ENCODE measurements around the gene VAC14.

VAC14 gene

DNA sequence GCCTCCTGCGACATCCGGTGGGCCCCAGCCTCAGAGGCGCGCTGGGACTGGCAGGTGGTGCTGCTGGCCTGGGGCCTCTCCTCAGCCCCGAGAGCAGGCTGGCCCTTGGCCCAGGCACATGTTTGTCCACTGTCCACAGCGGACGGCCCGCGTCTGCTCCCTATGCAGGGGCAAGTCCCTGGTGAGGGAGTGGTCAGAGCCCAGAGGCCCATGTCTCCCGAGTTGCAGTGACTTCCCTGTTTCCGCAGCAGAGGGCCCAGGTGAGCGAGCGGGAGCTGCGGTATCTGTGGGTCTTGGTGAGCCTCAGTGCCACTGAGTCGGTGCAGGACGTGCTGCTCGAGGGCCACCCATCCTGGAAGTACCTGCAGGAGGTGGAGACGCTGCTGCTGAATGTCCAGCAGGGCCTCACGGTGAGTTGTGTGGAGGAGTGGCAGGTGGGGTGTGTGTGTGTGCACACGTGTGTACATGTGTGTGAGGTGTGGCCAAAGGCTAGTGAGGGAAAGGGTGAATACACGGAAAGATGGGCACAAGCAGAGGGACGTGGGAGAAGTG, 144.2 kb downstream of the VAC14 start:
- no peak overlapping the region for H3K18ac ChIP-seq (ENCODE audit: low read length)
- H4K8ac ChIP-seq (ENCODE audit: low read depth, low read length) = no peak overlapping the region
- H4K91ac ChIP-seq (ENCODE audit: low read depth, low read length) = no peak overlapping the region
- H3K9ac ChIP-seq (ENCODE audit: low read length) = no peak overlapping the region
- H2BK120ac ChIP-seq (ENCODE audit: insufficient read depth, low read length, poor library complexity) = no peak overlapping the region
- H3K4me1 ChIP-seq (ENCODE audit: control insufficient read depth in 1 of 2, insufficient read depth in 2 of 2, low read length in 2 of 2) = peaks cover 5 to 7% of the 10 kb centered on the region in 2 experiments
- no peaks in the 10 kb centered on the region for H3K79me2 ChIP-seq (ENCODE audit: control insufficient read depth, insufficient read depth, low read length, poor library complexity)
- peaks cover 1 to 2% of the 10 kb centered on the region in 2 experiments for H3K36me3 ChIP-seq (ENCODE audit: control insufficient read depth in 1 of 2, insufficient read depth in 2 of 2, low read length in 2 of 2)
- H2AFZ ChIP-seq (ENCODE audit: insufficient read depth, low read length, poor library complexity) = no peak overlapping the region
- DNase-seq = peak; percentile 23 to 38
- no peak overlapping the region for H2BK5ac ChIP-seq (ENCODE audit: low read depth, low read length, poor library complexity)
- no peaks in the 10 kb centered on the region for H3K27me3 ChIP-seq (ENCODE audit: insufficient read depth, low read length)
- H2BK12ac ChIP-seq (ENCODE audit: low read length) = no peak overlapping the region
- H3K79me1 ChIP-seq (ENCODE audit: low read length) = no peaks in the 10 kb centered on the region
- no CpG with 5 or more reads among the region's 22 CpGs for WGBS (ENCODE audit: extremely low coverage, insufficient coverage, insufficient read length)
- no peak overlapping the region for H3K4me2 ChIP-seq (ENCODE audit: low read length)
- H3K23ac ChIP-seq (ENCODE audit: low read length) = no peak overlapping the region
- peaks cover 3% of the 10 kb centered on the region for H3K9me3 ChIP-seq (ENCODE audit: insufficient read depth, low read depth, low read length)
- peak overlapping the region; percentile 32 for H4K12ac ChIP-seq (ENCODE audit: low read depth, low read length)
- H3K4ac ChIP-seq (ENCODE audit: low read depth, low read length) = no peak overlapping the region
- no peak overlapping the region for H2AK5ac ChIP-seq (ENCODE audit: low read length)
- no peak overlapping the region for H3K14ac ChIP-seq (ENCODE audit: low read length)
- H3K27ac ChIP-seq (ENCODE audit: low read depth, low read length) = no peak overlapping the region
- peak overlapping the region; percentile 56 for H3K4me3 ChIP-seq (ENCODE audit: low read depth, low read length)

DNA sequence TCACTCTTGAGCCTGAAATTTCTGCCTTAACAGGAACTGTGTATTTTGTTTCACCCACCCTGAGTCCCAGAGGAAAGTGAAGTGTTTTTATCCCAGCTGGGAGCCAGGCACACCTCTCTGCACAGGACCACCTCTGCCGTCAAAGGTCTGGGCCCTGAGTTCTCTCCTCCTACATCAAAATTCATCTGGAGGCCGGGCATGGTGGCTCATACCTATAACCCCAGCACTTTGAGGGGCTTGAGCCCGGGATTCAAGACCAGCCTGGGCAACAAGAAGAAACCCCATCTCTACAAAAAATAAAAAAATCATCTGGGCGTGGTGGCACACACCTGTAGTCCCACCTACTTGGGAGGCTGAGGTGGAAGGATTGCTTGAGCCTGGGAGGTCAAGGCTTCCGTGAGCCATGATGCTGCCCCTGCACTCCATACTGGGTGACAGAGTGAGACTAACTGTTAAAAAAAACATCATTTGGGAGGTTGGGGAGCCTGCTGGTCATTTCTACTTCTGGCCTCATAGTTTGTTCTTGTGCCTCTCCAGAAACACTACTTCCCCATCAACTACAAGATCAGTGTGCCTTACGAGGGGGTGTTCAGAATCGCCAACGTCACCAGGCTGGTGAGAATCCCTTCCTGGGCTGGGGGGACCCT, 144.8 kb downstream of the VAC14 start:
- H3K23ac ChIP-seq (ENCODE audit: low read length) = no peak overlapping the region
- peaks cover 5 to 7% of the 10 kb centered on the region in 2 experiments for H3K4me1 ChIP-seq (ENCODE audit: control insufficient read depth in 1 of 2, insufficient read depth in 2 of 2, low read length in 2 of 2)
- WGBS (ENCODE audit: extremely low coverage, insufficient coverage, insufficient read length) = no CpG with 5 or more reads among the region's 8 CpGs
- no peak overlapping the region for H3K4me2 ChIP-seq (ENCODE audit: low read length)
- no peak overlapping the region for H2BK5ac ChIP-seq (ENCODE audit: low read depth, low read length, poor library complexity)
- H4K91ac ChIP-seq (ENCODE audit: low read depth, low read length) = no peak overlapping the region
- H3K18ac ChIP-seq (ENCODE audit: low read length) = no peak overlapping the region
- H2AK5ac ChIP-seq (ENCODE audit: low read length) = no peak overlapping the region
- H3K4ac ChIP-seq (ENCODE audit: low read depth, low read length) = no peak overlapping the region
- H4K12ac ChIP-seq (ENCODE audit: low read depth, low read length) = peak overlapping the region; percentile 32
- DNase-seq = no peak
- H2BK120ac ChIP-seq (ENCODE audit: insufficient read depth, low read length, poor library complexity) = no peak overlapping the region
- no peak overlapping the region for H3K9ac ChIP-seq (ENCODE audit: low read length)
- no peak overlapping the region for H3K14ac ChIP-seq (ENCODE audit: low read length)
- no peaks in the 10 kb centered on the region for H3K27me3 ChIP-seq (ENCODE audit: insufficient read depth, low read length)
- H3K79me1 ChIP-seq (ENCODE audit: low read length) = no peaks in the 10 kb centered on the region
- peaks cover 0 to 2% of the 10 kb centered on the region in 2 experiments for H3K36me3 ChIP-seq (ENCODE audit: control insufficient read depth in 1 of 2, insufficient read depth in 2 of 2, low read length in 2 of 2)
- H3K9me3 ChIP-seq (ENCODE audit: insufficient read depth, low read depth, low read length) = peaks cover 3% of the 10 kb centered on the region
- no peak overlapping the region for H4K8ac ChIP-seq (ENCODE audit: low read depth, low read length)
- H3K79me2 ChIP-seq (ENCODE audit: control insufficient read depth, insufficient read depth, low read length, poor library complexity) = no peaks in the 10 kb centered on the region
- no peak overlapping the region for H2AFZ ChIP-seq (ENCODE audit: insufficient read depth, low read length, poor library complexity)
- no peak overlapping the region for H3K4me3 ChIP-seq (ENCODE audit: low read depth, low read length)
- H3K27ac ChIP-seq (ENCODE audit: low read depth, low read length) = no peak overlapping the region
- H2BK12ac ChIP-seq (ENCODE audit: low read length) = no peak overlapping the region

DNA sequence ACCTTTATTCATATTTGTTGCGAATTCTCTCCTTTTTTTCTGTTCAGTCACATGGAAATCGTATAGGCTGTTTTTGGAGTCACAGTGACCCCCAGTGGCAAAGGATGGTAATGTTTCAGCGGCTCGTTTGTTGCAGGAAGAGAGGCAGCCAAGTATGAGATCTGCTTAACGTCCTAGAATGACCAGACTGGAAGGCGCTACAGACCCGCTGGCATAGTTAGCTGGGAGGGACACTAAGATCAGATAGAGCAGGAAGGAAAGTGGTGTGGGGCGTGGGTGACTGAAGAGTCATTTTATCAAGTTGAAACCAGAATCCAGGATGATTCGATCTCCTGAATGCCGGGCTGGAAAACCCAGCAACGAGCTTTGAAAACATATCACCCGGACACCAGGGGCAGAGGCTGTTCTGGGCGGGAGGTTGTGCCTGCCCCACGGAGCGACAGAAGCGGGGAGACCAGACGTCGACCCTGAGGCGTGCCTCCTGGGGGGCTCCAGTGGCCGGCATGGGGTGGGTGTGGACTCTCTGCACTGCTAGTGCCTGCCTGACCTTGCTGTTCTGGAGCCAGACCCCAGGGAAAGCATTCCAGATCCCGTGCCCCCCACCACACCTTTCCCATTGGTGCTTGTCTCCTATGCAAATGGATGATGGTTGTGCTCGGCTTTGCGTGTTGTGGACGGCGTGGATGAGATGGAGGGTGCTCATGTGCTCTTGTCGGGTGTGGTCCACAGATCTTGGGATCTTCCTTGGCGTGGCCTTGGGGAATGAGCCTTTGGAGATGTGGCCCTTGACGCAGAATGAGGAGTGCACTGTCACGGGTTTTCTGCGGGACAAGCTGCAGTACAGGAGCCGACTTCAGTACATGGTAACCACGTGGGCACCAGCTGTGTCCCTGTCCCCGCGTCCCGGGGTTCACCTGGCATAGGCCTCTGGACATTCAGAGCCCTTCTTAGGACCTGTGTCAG, 146.9 kb downstream of the VAC14 start:
- Histone ChIP-seq H3K79me2 (ENCODE audit: control insufficient read depth, insufficient read depth, low read length, poor library complexity) (no peaks in the 10 kb centered on the region), H3K9ac (ENCODE audit: low read length) (no peak overlapping the region), H3K23ac (ENCODE audit: low read length) (no peak overlapping the region), H2AK5ac (ENCODE audit: low read length) (peak overlapping the region; percentile 8), H3K4me3 (ENCODE audit: low read depth, low read length) (no peak overlapping the region), H3K4me1 (ENCODE audit: control insufficient read depth in 1 of 2, insufficient read depth in 2 of 2, low read length in 2 of 2) (peaks cover 5 to 7% of the 10 kb centered on the region in 2 experiments), H4K12ac (ENCODE audit: low read depth, low read length) (peak overlapping the region; percentile 0), H2AFZ (ENCODE audit: insufficient read depth, low read length, poor library complexity) (no peak overlapping the region), H3K4ac (ENCODE audit: low read depth, low read length) (no peak overlapping the region), H2BK120ac (ENCODE audit: insufficient read depth, low read length, poor library complexity) (no peak overlapping the region), H3K9me3 (ENCODE audit: insufficient read depth, low read depth, low read length) (peaks cover 3% of the 10 kb centered on the region), H3K4me2 (ENCODE audit: low read length) (peak overlapping the region; percentile 38), H4K91ac (ENCODE audit: low read depth, low read length) (peak overlapping the region; percentile 38), H3K79me1 (ENCODE audit: low read length) (no peaks in the 10 kb centered on the region), H3K36me3 (ENCODE audit: control insufficient read depth in 1 of 2, insufficient read depth in 2 of 2, low read length in 2 of 2) (peaks cover 0 to 2% of the 10 kb centered on the region in 2 experiments), H3K18ac (ENCODE audit: low read length) (peak overlapping the region; percentile 18), H3K27me3 (ENCODE audit: insufficient read depth, low read length) (no peaks in the 10 kb centered on the region), H2BK5ac (ENCODE audit: low read depth, low read length, poor library complexity) (no peak overlapping the region), H4K8ac (ENCODE audit: low read depth, low read length) (peak overlapping the region; percentile 49), H3K14ac (ENCODE audit: low read length) (peak overlapping the region; percentile 23), H2BK12ac (ENCODE audit: low read length) (no peak overlapping the region), H3K27ac (ENCODE audit: low read depth, low read length) (no peak overlapping the region)
- peak; percentile 77 to 91 for DNase-seq
- WGBS (ENCODE audit: extremely low coverage, insufficient coverage, insufficient read length) = no CpG with 5 or more reads among the region's 35 CpGs

DNA sequence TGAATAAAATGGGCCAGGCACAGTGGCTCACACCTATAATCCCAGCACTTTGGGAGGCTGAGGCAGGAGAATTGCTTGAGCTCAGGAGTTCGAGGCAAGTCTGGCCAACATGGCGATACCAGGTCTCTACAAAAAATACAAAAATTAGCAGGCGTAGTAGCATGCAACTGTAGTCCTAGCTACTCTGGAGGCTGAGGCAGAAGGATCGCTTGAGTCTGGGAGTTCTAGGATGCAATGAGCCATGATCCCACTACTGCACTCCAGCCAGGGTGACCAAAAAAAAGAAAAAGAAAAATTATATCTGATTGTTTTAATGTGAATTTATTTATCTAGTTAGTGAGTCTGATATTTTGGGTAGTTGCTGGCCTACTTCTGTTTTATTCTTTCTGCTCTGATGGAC, 147.6 kb downstream of the VAC14 start:
- Histone ChIP-seq H4K12ac (ENCODE audit: low read depth, low read length) (no peak overlapping the region), H3K27me3 (ENCODE audit: insufficient read depth, low read length) (no peaks in the 10 kb centered on the region), H3K79me1 (ENCODE audit: low read length) (no peaks in the 10 kb centered on the region), H3K9me3 (ENCODE audit: insufficient read depth, low read depth, low read length) (peaks cover 6% of the 10 kb centered on the region), H3K79me2 (ENCODE audit: control insufficient read depth, insufficient read depth, low read length, poor library complexity) (no peaks in the 10 kb centered on the region), H3K27ac (ENCODE audit: low read depth, low read length) (no peak overlapping the region), H2AK5ac (ENCODE audit: low read length) (no peak overlapping the region), H4K8ac (ENCODE audit: low read depth, low read length) (no peak overlapping the region), H3K4ac (ENCODE audit: low read depth, low read length) (no peak overlapping the region), H3K9ac (ENCODE audit: low read length) (no peak overlapping the region), H2BK120ac (ENCODE audit: insufficient read depth, low read length, poor library complexity) (no peak overlapping the region), H3K4me2 (ENCODE audit: low read length) (no peak overlapping the region), H3K4me1 (ENCODE audit: control insufficient read depth in 1 of 2, insufficient read depth in 2 of 2, low read length in 2 of 2) (peaks cover 5 to 7% of the 10 kb centered on the region in 2 experiments), H3K36me3 (ENCODE audit: control insufficient read depth in 1 of 2, insufficient read depth in 2 of 2, low read length in 2 of 2) (peaks cover 0 to 2% of the 10 kb centered on the region in 2 experiments), H3K23ac (ENCODE audit: low read length) (no peak overlapping the region), H3K14ac (ENCODE audit: low read length) (no peak overlapping the region), H2AFZ (ENCODE audit: insufficient read depth, low read length, poor library complexity) (no peak overlapping the region), H3K18ac (ENCODE audit: low read length) (no peak overlapping the region), H2BK12ac (ENCODE audit: low read length) (no peak overlapping the region), H4K91ac (ENCODE audit: low read depth, low read length) (no peak overlapping the region), H2BK5ac (ENCODE audit: low read depth, low read length, poor library complexity) (no peak overlapping the region), H3K4me3 (ENCODE audit: low read depth, low read length) (no peak overlapping the region)
- no peak for DNase-seq
- WGBS (ENCODE audit: extremely low coverage, insufficient coverage, insufficient read length) = no CpG with 5 or more reads among the region's 4 CpGs
